ENCODE measurements around the gene L1CAM.
"Not testable (repeated sequence)": the region's sequence is repeated elsewhere in the genome, so short reads cannot be mapped to it uniquely, and the experiment has no call there.

L1CAM gene

GRCh38 chrX:153825042-153825441 lies 60.9 kb downstream of the L1CAM start:
- no peak for DNase-seq

GRCh38 chrX:153824348-153824747 lies 61.6 kb downstream of the L1CAM start:
- DNase-seq: no peak

GRCh38 chrX:153821066-153821465 lies 64.9 kb downstream of the L1CAM start:
- DNase-seq: no peak

GRCh38 chrX:153820601-153821000 lies 65.4 kb downstream of the L1CAM start:
- peak; percentile 4 for DNase-seq

- no peak for DNase-seq
Observed at GRCh38 chrX:153819384-153820040, 66.5 kb downstream of the L1CAM start.

GRCh38 chrX:153818571-153819383 lies 67.2 kb downstream of the L1CAM start:
- DNase-seq: peak; percentile 64

GRCh38 chrX:153818064-153818463 lies 67.9 kb downstream of the L1CAM start:
- DNase-seq: not testable (repeated sequence)

GRCh38 chrX:153816831-153817690 lies 68.9 kb downstream of the L1CAM start:
- no peak for DNase-seq

- DNase-seq: no peak
Observed at GRCh38 chrX:153814591-153815315, 71.2 kb downstream of the L1CAM start.

GRCh38 chrX:153813161-153813560 lies 72.8 kb downstream of the L1CAM start:
- no peak for DNase-seq

- DNase-seq: no peak
Observed at GRCh38 chrX:153812220-153812619, 73.8 kb downstream of the L1CAM start.
